ENCODE data around the gene NIPAL4. TPM values are rescaled to one million over a fixed set of nuclear protein-coding genes. Genes with fewer than 3 reads are reported as not detected.

NIPAL4 gene
- total RNA-seq, 4 donors from 2014 or later, result 0.33 TPM; not detected in 3

- intact Hi-C loops (cut with DNase I), result loop anchor here (10.0 kb wide), 1 partner anchor 266 kb away; no protein-coding TSS in a partner anchor
- DNase-seq, result peak; percentile 84 to 87
- 49 to 51% methylated on average over 4 to 6 of the region's 6 CpGs for WGBS, 2 donors
- no peaks in the 10 kb centered on the region for H3K9me3 ChIP-seq
- peak overlapping the region in 1 of 3 donors; percentile 28 for H3K27ac ChIP-seq
- no peak for TF ChIP-seq CTCF (IDR thresholded peaks at IDR 0.05)
- TF ChIP-seq POLR2A (IDR thresholded peaks at IDR 0.05), result no peak
- no peaks in the 10 kb centered on the region for H3K36me3 ChIP-seq
- no peaks in the 10 kb centered on the region for H3K27me3 ChIP-seq
- H3K4me1 ChIP-seq, result peaks cover 5 to 10% of the 10 kb centered on the region in 2 donors
- H3K4me3 ChIP-seq (replicated peaks in 1 of 3), result no peak overlapping the region
Observed at GRCh38 chr5:157449011-157449723, 10.8 kb upstream of the NIPAL4 start.

DNA sequence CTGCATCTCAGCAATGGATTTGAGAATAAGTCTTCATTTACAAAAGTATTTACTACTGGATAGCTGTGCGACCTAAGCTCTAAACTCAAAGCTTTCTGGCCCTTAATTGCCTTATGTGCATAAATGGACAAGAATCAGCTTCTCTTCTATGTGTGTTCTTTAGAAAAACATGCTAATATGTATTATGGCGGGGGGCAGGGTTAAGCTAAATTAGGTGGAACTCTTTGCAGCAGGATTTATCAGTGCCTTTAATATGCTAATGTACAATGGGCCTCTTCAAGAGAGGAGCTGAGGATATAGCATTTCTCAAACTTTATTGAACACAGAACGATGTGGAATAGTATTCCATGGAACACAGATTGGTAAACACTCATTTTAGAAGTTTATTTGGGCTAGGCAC is 10.0 kb upstream of the NIPAL4 start:
- no peaks in the 10 kb centered on the region for H3K27me3 ChIP-seq
- H3K27ac ChIP-seq, result peak overlapping the region in 2 of 3 donors; percentile 28 to 38
- intact Hi-C loops (cut with DNase I), result no loop called here
- peaks cover 5 to 10% of the 10 kb centered on the region in 2 donors for H3K4me1 ChIP-seq
- no peaks in the 10 kb centered on the region for H3K9me3 ChIP-seq
- TF ChIP-seq POLR2A (IDR thresholded peaks at IDR 0.05) (no peak), CTCF (IDR thresholded peaks at IDR 0.05) (no peak)
- no peak overlapping the region for H3K4me3 ChIP-seq (replicated peaks in 1 of 3)
- 93 to 100% methylated on average over 3 of the region's 3 CpGs for WGBS, 2 donors
- DNase-seq, result no peak
- H3K36me3 ChIP-seq, result no peaks in the 10 kb centered on the region

DNA sequence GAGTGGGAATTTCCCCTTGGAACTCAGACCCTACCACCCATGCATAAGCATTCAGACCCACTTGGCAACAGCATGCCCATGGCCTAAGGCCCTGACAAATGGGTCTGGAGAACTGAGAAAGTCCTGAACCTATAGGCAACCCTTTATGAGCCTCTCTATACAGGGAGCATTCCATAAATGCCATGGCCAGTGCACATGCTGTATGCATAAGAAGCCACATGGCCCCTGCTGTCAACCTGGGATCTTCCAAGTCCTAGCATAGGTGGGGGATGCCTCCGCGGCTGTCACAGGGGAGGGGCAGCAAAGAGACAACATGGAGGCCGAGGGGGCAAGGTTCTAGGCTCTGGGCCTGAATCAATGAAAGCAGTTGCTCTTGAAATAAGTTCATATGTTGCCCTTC is 8.2 kb upstream of the NIPAL4 start:
- no peaks in the 10 kb centered on the region for H3K36me3 ChIP-seq
- no peak for DNase-seq
- intact Hi-C loops (cut with DNase I), result no loop called here
- TF ChIP-seq CTCF (IDR thresholded peaks at IDR 0.05), result no peak
- no peak for TF ChIP-seq POLR2A (IDR thresholded peaks at IDR 0.05)
- peaks cover 5 to 10% of the 10 kb centered on the region in 2 donors for H3K4me1 ChIP-seq
- no peaks in the 10 kb centered on the region for H3K27me3 ChIP-seq
- H3K4me3 ChIP-seq (replicated peaks in 1 of 3), result no peak overlapping the region
- no peaks in the 10 kb centered on the region for H3K9me3 ChIP-seq
- no peak overlapping the region for H3K27ac ChIP-seq
- 65 to 85% methylated on average over 3 of the region's 3 CpGs for WGBS, 2 donors

GRCh38 chr5:157454273-157454672 is 5.7 kb upstream of the NIPAL4 start:
- Histone ChIP-seq H3K4me3 (replicated peaks in 1 of 3) (no peak overlapping the region), H3K36me3 (no peaks in the 10 kb centered on the region), H3K9me3 (no peaks in the 10 kb centered on the region), H3K27me3 (no peaks in the 10 kb centered on the region), H3K4me1 (peaks cover 4 to 5% of the 10 kb centered on the region in 2 donors), H3K27ac (no peak overlapping the region)
- DNase-seq, result no peak
- WGBS, 2 donors, result 89 to 91% methylated on average over 7 of the region's 7 CpGs
- intact Hi-C loops (cut with DNase I), result no loop called here
- TF ChIP-seq POLR2A (IDR thresholded peaks at IDR 0.05), result no peak
- TF ChIP-seq CTCF (IDR thresholded peaks at IDR 0.05), result no peak

DNA sequence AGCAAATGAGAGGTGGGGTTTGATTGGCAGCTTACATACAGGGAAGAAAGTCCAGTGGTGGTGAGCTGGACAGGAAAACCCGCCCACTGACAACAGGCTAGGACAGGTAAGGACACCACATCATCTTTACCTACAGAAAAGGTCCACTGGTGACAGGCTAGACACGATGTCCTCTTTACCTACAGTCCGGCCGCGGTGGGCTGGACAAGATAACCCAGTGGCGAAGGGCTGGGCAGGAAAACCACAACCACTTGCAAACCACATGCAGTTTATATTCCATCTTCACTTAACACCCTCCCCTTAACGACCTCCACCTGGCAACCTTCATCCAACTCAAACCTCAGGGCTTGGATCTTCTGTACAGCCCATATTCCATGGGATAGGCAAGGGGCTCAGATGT is 5.0 kb upstream of the NIPAL4 start:
- WGBS, 2 donors, result 86 to 90% methylated on average over 7 of the region's 7 CpGs
- H3K4me3 ChIP-seq (replicated peaks in 1 of 3), result no peak overlapping the region
- intact Hi-C loops (cut with DNase I), result no loop called here

More for the DNA sequence above, 5.0 kb upstream of the NIPAL4 start:
- no peak for DNase-seq
- Histone ChIP-seq H3K4me1 (peaks cover 4% of the 10 kb centered on the region in 2 donors), H3K27ac (no peak overlapping the region), H3K27me3 (no peaks in the 10 kb centered on the region), H3K9me3 (no peaks in the 10 kb centered on the region), H3K36me3 (no peaks in the 10 kb centered on the region)
- TF ChIP-seq POLR2A (IDR thresholded peaks at IDR 0.05) (no peak), CTCF (IDR thresholded peaks at IDR 0.05) (no peak)
